ENCODE results near the gene RAB3A. TPM values are rescaled to one million over a fixed set of nuclear protein-coding genes. Genes with fewer than 3 reads are reported as not detected.

The RAB3A gene
- polyA plus RNA-seq, 1 experiment = 2.8 TPM

GRCh38 chr19:18221815-18222725 is 18.2 kb upstream of the RAB3A start:
- TF ChIP-seq CTCF (IDR thresholded peaks at IDR 0.05; ENCODE audit: low read depth, low read length) = no peak
- CTCF ChIA-PET = interaction anchor here (0.6 to 1.7 kb wide), 3 partner anchors 13 to 107 kb away, joined by 3 to 8 read pairs (median 3); no protein-coding TSS in a partner anchor
- Histone ChIP-seq H3K4me3 (ENCODE audit: low read depth, low read length) (no peak overlapping the region), H3K27ac (ENCODE audit: low read depth, low read length) (no peak overlapping the region), H3K9me3 (ENCODE audit: control insufficient read depth, insufficient read depth, low read length) (peaks cover 3% of the 10 kb centered on the region; the same call in 1 of the 2 replicates), H3K27me3 (ENCODE audit: control insufficient read depth, insufficient read depth, low read length) (peaks cover 2% of the 10 kb centered on the region)
- POLR2A ChIA-PET = interaction anchor here (0.5 to 0.7 kb wide), 4 partner anchors 12 to 164 kb away, joined by 3 to 12 read pairs (median 5); no protein-coding TSS in a partner anchor
- DNase-seq (ENCODE audit: low read depth, low spot score) = no peak

- TF ChIP-seq CTCF (IDR thresholded peaks at IDR 0.05; ENCODE audit: low read depth, low read length) = no peak
- Histone ChIP-seq H3K27me3 (ENCODE audit: control insufficient read depth, insufficient read depth, low read length) (peaks cover 2% of the 10 kb centered on the region), H3K4me3 (ENCODE audit: low read depth, low read length) (no peak overlapping the region), H3K9me3 (ENCODE audit: control insufficient read depth, insufficient read depth, low read length) (peaks cover 3% of the 10 kb centered on the region; the same call in 1 of the 2 replicates), H3K27ac (ENCODE audit: low read depth, low read length) (no peak overlapping the region)
- ChIA-PET POLR2A (interaction anchor here (0.5 kb wide), 1 partner anchor 94 kb away, joined by 3 read pairs; no protein-coding TSS in a partner anchor), CTCF (interaction anchor here (1.7 to 1.9 kb wide), 2 partner anchors 31 kb away, joined by 7 to 8 read pairs; no protein-coding TSS in a partner anchor)
- DNase-seq (ENCODE audit: low read depth, low spot score) = no peak
These were observed 16.9 kb upstream of the RAB3A start for GRCh38 chr19:18220632-18221275.

GRCh38 chr19:18219911-18220631 is 16.2 kb upstream of the RAB3A start:
- ChIA-PET CTCF (interaction anchor here (0.8 to 1.9 kb wide), 2 partner anchors 12 to 32 kb away, joined by 4 to 7 read pairs; no protein-coding TSS in a partner anchor), POLR2A (interaction anchor here (0.5 kb wide), 1 partner anchor 93 kb away, joined by 3 read pairs; no protein-coding TSS in a partner anchor)
- no peak for DNase-seq (ENCODE audit: low read depth, low spot score)
- no peak for TF ChIP-seq CTCF (IDR thresholded peaks at IDR 0.05; ENCODE audit: low read depth, low read length)
- Histone ChIP-seq H3K4me3 (ENCODE audit: low read depth, low read length) (no peak overlapping the region), H3K27me3 (ENCODE audit: control insufficient read depth, insufficient read depth, low read length) (no peaks in the 10 kb centered on the region), H3K27ac (ENCODE audit: low read depth, low read length) (no peak overlapping the region), H3K9me3 (ENCODE audit: control insufficient read depth, insufficient read depth, low read length) (peaks cover 3% of the 10 kb centered on the region; the same call in 1 of the 2 replicates)

- Histone ChIP-seq H3K27me3 (ENCODE audit: control insufficient read depth, insufficient read depth, low read length) (no peaks in the 10 kb centered on the region), H3K9me3 (ENCODE audit: control insufficient read depth, insufficient read depth, low read length) (no peaks in the 10 kb centered on the region; the same call in 1 of the 2 replicates), H3K27ac (ENCODE audit: low read depth, low read length) (no peak overlapping the region), H3K4me3 (ENCODE audit: low read depth, low read length) (no peak overlapping the region)
- POLR2A ChIA-PET = interaction anchor here (0.5 kb wide), 1 partner anchor 26 kb away, joined by 3 read pairs; the partner anchor contains the start of gene MPV17L2
- CTCF ChIA-PET = interaction anchor here (1.9 to 2.0 kb wide), 2 partner anchors 10 to 33 kb away, joined by 6 to 7 read pairs; no protein-coding TSS in a partner anchor
- TF ChIP-seq CTCF (IDR thresholded peaks at IDR 0.05; ENCODE audit: low read depth, low read length) = no peak
- DNase-seq (ENCODE audit: low read depth, low spot score) = no peak
These were observed 14.8 kb upstream of the RAB3A start for GRCh38 chr19:18218600-18218999.

All from AG04450 (cell line).